Activated T-cell treated with anti-CD3 and anti-CD28 coated beads, Interleukin-2, amount 50 U/mL, for 24 hours (primary cell): Measurements from ENCODE around the gene MAP7.
"Not testable (repeated sequence)": the region's sequence is repeated elsewhere in the genome, so short reads cannot be mapped to it uniquely, and the experiment has no call there.

ENCODE experiments used
- DNase-seq: peaks from one replicate; pipeline ENCODE4 v3.0.0-alpha.2; 2020
- H3K27ac Mint-ChIP-seq: 2 replicates; pipeline ENCODE4 v1.8.0; 2020; ENCODE audit warnings: mild to moderate bottlenecking, mixed read lengths
- H3K27me3 Mint-ChIP-seq: 2 replicates; pipeline ENCODE4 v1.8.0; 2020; ENCODE audit warnings: mixed read lengths
- H3K36me3 Mint-ChIP-seq: 2 replicates; pipeline ENCODE4 v1.8.0; 2020; ENCODE audit warnings: low read depth, mixed read lengths
- H3K4me1 Mint-ChIP-seq: 2 replicates; pipeline ENCODE4 v1.8.0; 2020; ENCODE audit warnings: low read depth, mixed read lengths
- H3K4me3 Mint-ChIP-seq: 2 replicates; pipeline ENCODE4 v1.8.0; 2020; ENCODE audit warnings: mild to moderate bottlenecking, moderate library complexity, mixed read lengths
- H3K9me3 Mint-ChIP-seq: 2 replicates; pipeline ENCODE4 v1.8.0; 2020; ENCODE audit warnings: mixed read lengths

Gene MAP7

DNA sequence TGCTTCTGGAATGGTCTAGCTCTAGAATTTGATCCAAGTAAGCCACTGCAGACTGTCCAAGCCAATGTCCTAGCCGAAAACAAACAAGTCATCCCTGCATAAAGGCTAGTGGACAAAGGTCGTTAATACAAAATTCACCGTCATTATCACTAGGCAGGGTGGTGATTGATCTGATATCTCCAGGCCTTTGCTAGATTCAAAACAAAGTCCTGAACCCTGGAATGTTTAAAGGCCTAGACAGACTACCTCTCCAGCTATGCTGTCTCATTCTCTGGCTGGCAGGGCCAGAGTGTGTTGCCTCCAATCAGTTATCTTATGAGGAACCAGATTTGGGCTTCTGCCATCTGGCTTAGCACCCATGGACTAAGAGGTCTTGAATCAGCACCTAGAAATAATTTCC, 38.3 kb downstream of the MAP7 start:
- Mint-ChIP-seq H3K4me1 (peaks cover 35% of the 10 kb centered on the region), H3K4me3 (no peak overlapping the region), H3K27me3 (no peaks in the 10 kb centered on the region), H3K9me3 (no peaks in the 10 kb centered on the region), H3K36me3 (no peaks in the 10 kb centered on the region), H3K27ac (no peak overlapping the region)
- no peak for DNase-seq

DNA sequence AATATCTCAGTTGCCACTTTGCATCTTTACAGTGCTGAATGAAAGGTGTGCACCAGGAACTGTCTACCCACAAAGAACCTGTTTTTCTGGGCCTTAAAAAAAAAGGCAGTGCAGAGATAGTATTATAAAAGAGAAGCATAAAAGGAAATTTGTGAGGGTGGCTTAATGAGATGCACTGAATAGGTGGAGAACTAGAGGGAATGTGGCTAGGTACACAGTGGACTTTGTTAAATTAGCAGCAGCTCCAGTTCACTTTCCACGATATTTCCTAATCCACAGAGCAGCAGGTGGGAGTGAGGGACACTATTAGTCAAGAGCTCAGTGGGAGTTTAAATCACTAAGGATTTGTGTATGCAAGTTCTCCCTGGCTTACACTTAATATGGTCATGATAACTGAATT, 38.8 kb downstream of the MAP7 start:
- no peaks in the 10 kb centered on the region for H3K9me3 Mint-ChIP-seq
- peaks cover 35% of the 10 kb centered on the region for H3K4me1 Mint-ChIP-seq
- no peak for DNase-seq
- no peaks in the 10 kb centered on the region for H3K27me3 Mint-ChIP-seq
- no peak overlapping the region for H3K4me3 Mint-ChIP-seq
- H3K27ac Mint-ChIP-seq, result no peak overlapping the region
- no peaks in the 10 kb centered on the region for H3K36me3 Mint-ChIP-seq

DNA sequence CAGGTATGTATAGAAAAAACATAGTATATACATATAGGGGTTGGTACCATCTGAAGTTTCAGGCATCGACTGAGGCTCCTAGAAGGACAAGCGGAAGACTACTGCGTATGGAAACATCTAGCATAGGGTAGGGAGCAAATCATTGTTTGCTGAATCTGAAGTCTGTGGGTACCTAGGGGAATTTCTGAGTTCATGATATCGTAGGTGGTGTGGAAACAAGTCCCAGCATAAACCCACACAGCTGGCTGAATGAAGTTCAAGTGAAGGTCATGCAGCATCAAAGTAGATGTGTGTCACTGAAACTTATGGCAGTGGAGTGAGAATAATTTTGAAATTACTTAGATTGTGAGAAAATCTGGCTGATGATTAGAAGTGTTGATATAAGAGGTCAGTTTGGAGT, 39.4 kb downstream of the MAP7 start:
- Mint-ChIP-seq H3K27me3 (no peaks in the 10 kb centered on the region), H3K9me3 (no peaks in the 10 kb centered on the region), H3K4me3 (no peak overlapping the region), H3K27ac (peak overlapping the region; percentile 45), H3K4me1 (peaks cover 35% of the 10 kb centered on the region), H3K36me3 (no peaks in the 10 kb centered on the region)
- DNase-seq, result no peak

DNA sequence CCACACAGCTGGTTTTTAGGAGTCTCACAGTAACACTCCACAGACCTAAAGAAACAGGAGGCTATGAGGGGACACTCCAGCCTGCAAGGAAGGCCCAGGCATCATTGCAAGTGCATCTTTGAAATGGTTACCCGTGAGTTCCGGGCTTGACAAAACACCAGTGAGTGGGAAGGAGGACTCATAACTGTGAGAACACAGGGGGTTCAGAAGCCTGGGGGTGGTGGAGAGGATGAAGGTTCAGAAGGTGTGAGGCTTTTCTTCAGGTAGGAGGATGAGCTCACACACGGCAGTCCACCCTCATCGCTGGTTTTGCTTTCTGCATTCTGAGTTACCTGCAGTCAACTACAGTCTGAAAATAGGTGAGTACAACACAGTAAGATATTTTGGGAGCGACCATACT, 39.9 kb downstream of the MAP7 start:
- Mint-ChIP-seq H3K4me1 (peaks cover 35% of the 10 kb centered on the region), H3K36me3 (no peaks in the 10 kb centered on the region), H3K4me3 (peak overlapping the region; percentile 23), H3K27me3 (no peaks in the 10 kb centered on the region), H3K27ac (peak overlapping the region; percentile 81), H3K9me3 (no peaks in the 10 kb centered on the region)
- peak; percentile 48 for DNase-seq

DNA sequence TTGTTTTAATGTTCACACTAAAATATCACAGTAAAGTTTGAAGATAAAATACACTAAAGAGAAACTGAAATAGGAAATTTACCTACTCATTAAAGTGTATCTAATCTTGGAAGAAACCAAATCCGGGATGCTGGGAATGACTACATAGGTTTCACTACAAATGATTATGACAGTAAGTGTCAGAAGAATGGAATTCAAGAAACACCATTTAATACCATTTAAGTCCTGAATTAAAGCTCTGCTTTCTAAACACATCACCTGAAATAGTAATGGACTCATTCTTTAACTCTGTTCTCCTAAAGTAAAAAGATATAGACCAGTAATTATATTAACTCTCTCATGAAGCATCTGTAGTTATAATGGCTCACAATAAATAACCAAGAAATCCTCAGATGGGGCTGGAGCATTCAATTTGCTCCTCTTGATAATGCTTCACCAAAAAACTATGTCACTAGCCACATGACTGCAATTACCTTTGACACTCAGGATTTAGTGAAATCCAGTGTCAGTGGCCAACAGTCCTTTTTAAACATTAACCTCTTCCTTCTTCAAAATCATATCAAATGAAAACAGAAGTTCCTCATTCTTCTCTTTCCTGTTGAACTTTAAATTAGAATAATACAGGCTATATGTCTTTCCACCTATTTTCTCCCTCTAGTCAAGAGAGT, 41.4 kb downstream of the MAP7 start:
- peaks cover 35% of the 10 kb centered on the region for H3K4me1 Mint-ChIP-seq
- no peak for DNase-seq
- no peak overlapping the region for H3K4me3 Mint-ChIP-seq
- no peaks in the 10 kb centered on the region for H3K27me3 Mint-ChIP-seq
- H3K36me3 Mint-ChIP-seq, result no peaks in the 10 kb centered on the region
- H3K9me3 Mint-ChIP-seq, result no peaks in the 10 kb centered on the region
- no peak overlapping the region for H3K27ac Mint-ChIP-seq

DNA sequence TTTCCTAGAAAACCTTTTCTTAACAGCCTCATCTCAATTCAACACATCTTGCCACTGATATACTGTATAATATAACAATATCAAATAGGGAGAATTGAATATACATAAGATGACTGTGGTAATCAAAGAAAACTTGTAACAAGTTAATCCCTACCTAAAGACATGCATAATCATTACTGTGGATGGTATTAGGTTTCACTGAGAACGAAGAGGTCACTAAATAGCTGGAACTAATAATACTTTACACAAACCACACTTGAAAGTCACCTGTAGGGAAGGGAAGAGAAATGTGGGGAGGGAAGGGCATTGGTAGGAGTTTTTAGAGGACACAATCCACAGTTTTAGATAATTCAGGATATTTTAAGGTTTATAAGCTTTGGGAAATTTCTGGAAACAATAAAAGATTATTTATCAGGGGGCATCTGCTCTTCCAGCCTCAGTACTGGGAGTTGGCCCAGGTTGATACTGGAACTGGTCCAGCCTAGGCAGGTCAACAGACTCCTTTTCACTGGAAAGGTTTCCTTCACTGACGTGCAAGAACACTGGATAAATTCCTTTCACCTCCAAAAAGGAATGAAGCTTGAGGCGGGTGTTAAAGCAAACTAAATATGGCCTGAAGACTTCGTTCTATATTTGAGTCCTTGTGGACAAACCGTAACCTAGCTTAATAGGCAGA, 44.0 kb downstream of the MAP7 start:
- Mint-ChIP-seq H3K4me1 (peaks cover 28% of the 10 kb centered on the region), H3K4me3 (no peak overlapping the region), H3K9me3 (no peaks in the 10 kb centered on the region), H3K27ac (no peak overlapping the region), H3K36me3 (no peaks in the 10 kb centered on the region), H3K27me3 (no peaks in the 10 kb centered on the region)
- no peak for DNase-seq

DNA sequence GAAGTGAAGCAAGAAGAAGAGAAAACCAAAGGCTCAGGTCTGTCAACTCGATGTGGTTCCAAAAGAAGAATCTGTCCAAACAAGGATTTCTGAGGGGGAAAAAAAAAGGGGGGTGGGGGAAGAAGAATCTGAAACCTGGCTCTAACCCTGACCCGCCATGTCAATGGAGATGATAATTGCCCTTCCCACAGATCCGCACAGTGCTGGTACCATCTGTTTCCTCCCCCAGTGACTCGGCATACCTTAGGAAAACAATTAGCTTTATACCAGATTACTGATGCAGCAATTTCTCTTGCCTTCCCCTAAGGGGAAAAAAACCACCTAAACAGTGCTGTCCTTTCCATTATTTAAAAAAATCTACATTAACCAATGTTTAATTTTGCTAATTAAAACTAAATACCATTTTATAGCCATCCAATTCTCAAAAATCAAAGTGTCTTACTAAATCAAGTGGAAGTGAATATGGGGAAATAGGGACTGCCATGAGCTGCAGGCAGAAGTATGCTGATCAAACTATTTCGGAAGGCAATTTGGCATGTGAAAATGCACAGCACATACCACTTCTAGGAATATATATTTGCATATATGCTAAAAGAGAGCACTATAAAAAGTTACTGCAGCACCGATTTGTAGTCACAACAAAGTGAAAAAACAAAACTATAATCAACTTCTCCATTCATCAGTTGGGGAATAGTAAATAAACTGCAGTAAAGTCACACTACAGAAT, 46.8 kb downstream of the MAP7 start:
- Mint-ChIP-seq H3K27me3 (no peaks in the 10 kb centered on the region), H3K4me3 (no peak overlapping the region), H3K4me1 (peaks cover under 1% of the 10 kb centered on the region), H3K36me3 (no peaks in the 10 kb centered on the region), H3K9me3 (no peaks in the 10 kb centered on the region), H3K27ac (no peak overlapping the region)
- no peak for DNase-seq

DNA sequence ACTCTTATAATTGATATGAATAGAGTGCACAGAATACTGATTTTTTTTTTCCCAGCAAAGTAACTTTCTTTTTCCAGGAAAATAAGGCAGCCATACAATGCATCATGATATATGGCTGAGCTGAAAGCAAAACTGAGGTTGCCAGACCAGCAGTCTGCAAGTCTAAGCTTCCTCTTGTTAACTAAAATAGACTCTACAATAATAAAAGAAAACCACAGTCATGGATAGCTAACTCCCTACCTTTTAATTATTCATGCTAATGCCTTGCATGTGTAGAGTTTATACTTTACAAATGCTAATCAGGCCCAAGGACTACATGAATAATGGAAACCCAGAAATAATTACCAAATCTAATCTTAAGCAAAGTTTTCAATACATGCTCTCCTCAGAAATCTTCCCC, 47.4 kb downstream of the MAP7 start:
- no peak overlapping the region for H3K4me3 Mint-ChIP-seq

DNA sequence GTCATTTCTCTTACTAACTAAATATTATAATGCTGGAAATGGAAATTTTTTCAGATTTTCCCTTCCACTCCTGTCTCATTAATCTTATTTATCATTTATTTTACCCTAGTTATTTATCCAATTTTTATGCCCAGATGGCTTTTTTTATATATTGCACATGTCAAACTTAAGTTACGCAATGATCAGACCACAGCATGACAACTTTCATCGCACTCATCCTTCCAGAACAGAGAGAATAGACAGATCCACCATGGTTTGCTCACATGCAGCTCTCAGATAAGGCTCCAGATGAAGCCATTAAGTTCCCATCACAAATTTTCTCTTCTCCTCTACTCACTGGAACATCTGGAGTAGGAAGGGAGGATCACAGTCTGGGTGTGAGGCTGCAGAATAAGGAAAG, 48.7 kb downstream of the MAP7 start:
- Mint-ChIP-seq H3K9me3 (no peaks in the 10 kb centered on the region), H3K36me3 (no peaks in the 10 kb centered on the region), H3K4me3 (no peak overlapping the region), H3K4me1 (no peaks in the 10 kb centered on the region), H3K27ac (no peak overlapping the region), H3K27me3 (no peaks in the 10 kb centered on the region)
- no peak for DNase-seq

More for the DNA sequence above, 47.4 kb downstream of the MAP7 start:
- Mint-ChIP-seq H3K27me3 (no peaks in the 10 kb centered on the region), H3K4me1 (no peaks in the 10 kb centered on the region), H3K27ac (no peak overlapping the region), H3K36me3 (no peaks in the 10 kb centered on the region), H3K9me3 (no peaks in the 10 kb centered on the region)
- DNase-seq, result no peak

DNA sequence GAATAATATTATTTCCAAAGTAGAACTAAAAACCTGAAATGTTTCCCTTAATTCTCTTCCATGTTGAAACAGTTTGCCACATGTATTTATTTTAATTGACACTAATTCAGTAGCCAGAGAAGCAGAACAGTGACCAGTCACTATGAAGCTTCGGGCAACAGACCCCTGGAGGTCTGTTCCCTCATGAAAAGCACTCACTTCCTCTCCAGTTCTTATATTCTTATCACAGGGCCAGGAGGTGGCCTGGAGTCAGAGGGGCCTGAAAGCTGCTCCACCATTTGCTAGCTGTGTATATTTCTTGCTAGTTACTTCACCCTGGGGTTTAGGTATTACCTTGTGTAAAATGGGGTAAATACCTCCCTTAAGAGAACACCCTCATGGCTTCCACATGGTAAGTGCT, 49.1 kb downstream of the MAP7 start:
- Mint-ChIP-seq H3K36me3 (no peaks in the 10 kb centered on the region), H3K4me3 (no peak overlapping the region), H3K9me3 (no peaks in the 10 kb centered on the region), H3K27ac (no peak overlapping the region), H3K27me3 (no peaks in the 10 kb centered on the region), H3K4me1 (no peaks in the 10 kb centered on the region)
- no peak for DNase-seq

DNA sequence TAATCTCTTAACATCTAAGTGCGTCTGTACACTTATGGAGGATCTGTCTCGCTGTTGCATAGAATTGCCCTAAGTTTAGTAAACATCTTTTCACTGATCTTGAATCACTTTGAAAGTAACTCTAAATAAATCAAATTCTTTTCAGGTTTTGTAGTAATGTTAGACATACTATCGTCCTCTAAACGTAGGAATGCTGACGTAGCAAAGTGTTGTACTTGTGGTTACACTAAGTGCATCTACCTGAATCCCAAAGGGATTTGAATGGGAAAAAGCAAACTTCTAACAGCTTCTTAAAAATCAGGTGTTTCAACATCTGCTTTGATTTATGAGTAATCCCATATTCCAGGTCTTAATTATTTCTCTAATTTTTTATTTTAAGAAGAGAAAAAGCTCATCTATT, 49.8 kb downstream of the MAP7 start:
- no peak overlapping the region for H3K4me3 Mint-ChIP-seq
- H3K27ac Mint-ChIP-seq, result no peak overlapping the region
- H3K27me3 Mint-ChIP-seq, result no peaks in the 10 kb centered on the region
- no peaks in the 10 kb centered on the region for H3K4me1 Mint-ChIP-seq
- H3K9me3 Mint-ChIP-seq, result no peaks in the 10 kb centered on the region
- no peaks in the 10 kb centered on the region for H3K36me3 Mint-ChIP-seq
- no peak for DNase-seq

DNA sequence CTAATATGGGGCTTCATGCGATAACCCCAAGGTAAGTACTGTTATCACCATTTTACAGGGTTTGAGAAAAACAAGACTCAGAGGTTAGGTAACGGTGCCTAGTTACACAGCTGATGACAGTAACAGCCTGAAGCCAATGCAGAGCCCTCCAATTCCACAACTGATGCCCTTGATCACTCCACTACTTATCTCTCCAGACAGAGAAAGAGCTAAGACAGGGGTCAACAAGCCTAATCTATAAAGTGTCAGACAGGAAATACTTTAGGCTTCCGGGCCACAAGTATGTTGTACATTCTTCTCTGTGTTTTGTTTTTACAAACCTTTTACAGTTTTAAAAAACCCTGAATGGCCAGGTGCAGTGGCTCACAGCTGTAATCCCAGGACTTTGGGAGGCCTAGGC, 50.9 kb downstream of the MAP7 start:
- H3K4me3 Mint-ChIP-seq, result no peak overlapping the region
- DNase-seq, result no peak
- peaks cover 3% of the 10 kb centered on the region for H3K27me3 Mint-ChIP-seq
- H3K9me3 Mint-ChIP-seq, result no peaks in the 10 kb centered on the region
- no peaks in the 10 kb centered on the region for H3K4me1 Mint-ChIP-seq
- no peaks in the 10 kb centered on the region for H3K36me3 Mint-ChIP-seq
- no peak overlapping the region for H3K27ac Mint-ChIP-seq

DNA sequence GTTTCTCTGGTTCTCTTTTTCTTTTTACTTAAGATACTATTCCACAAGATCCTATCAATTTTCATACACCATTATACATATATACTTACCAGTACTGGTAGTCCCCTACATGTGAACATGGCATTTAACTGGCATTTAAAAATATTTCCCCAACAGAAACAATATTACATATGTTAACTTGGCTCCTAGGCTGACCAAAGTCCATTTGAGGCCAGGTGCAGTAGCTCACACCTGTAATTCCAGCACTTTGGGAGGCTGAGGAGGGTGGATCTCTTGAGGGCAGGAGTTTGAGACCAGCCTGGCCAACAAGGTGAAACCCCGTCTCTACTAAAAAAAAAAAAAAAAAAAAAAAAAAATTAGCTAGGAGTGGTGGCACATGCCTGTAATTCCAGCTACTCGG, 53.8 kb downstream of the MAP7 start:
- not testable (repeated sequence) for H3K9me3 Mint-ChIP-seq, DNase-seq, H3K36me3 Mint-ChIP-seq, H3K4me1 Mint-ChIP-seq, H3K4me3 Mint-ChIP-seq, H3K27me3 Mint-ChIP-seq, H3K27ac Mint-ChIP-seq

DNA sequence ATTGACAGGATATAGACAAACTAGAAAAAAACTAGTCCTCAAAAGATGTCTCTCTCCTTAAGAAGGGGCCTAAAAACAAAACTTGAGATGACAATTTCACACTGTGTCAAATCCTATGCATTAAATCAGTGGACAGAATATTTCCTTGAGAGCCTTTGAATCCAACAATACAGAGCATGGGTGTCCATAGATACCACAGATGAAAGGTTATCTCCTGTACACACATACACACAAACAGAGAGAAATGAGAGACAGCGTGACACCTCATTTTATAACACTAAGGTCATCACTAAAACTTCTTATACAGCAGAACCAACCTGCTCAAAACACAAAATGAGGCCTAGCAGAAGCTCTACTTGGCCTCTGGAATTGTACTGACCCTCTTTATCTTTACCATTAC, 55.5 kb downstream of the MAP7 start:
- H3K27me3 Mint-ChIP-seq, result peaks cover 3% of the 10 kb centered on the region
- H3K9me3 Mint-ChIP-seq, result no peaks in the 10 kb centered on the region
- H3K4me3 Mint-ChIP-seq, result no peak overlapping the region

DNA sequence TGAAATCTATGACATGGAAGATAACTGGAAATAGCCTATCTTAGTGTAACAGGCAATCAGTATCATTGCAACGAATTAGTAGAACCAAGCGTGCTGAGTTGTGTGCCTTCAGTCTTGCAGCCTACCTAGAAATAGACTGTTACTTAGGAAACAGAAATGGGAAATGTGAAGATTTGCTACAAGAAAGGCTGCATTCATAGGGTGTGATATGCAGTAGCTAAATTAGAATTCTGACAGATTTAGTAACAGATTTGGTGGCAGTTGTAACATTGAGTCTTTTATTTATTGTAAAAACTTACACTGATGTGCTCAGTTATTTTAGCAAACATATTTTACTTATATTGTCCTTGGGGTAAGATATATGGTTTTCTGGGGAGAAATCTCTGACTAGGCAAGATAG, 56.2 kb downstream of the MAP7 start:
- Mint-ChIP-seq H3K27ac (no peak overlapping the region), H3K27me3 (peaks cover 3% of the 10 kb centered on the region), H3K4me1 (no peaks in the 10 kb centered on the region), H3K36me3 (no peaks in the 10 kb centered on the region), H3K4me3 (no peak overlapping the region), H3K9me3 (no peaks in the 10 kb centered on the region)
- DNase-seq, result no peak

More for the DNA sequence above, 55.5 kb downstream of the MAP7 start:
- no peak for DNase-seq
- Mint-ChIP-seq H3K4me1 (no peaks in the 10 kb centered on the region), H3K36me3 (no peaks in the 10 kb centered on the region), H3K27ac (no peak overlapping the region)
